ENCODE data around the gene FNBP1L.

GRCh38 chr1:93549131-93549530 lies 101.2 kb downstream of the FNBP1L start:
- TF ChIP-seq REST (IDR thresholded peaks at IDR 0.05; ENCODE audit: unreplicated experiment) (no peak), EZH2 (IDR thresholded peaks at IDR 0.05; ENCODE audit: low read depth, unreplicated experiment) (no peak), EZH2phosphoT487 (IDR thresholded peaks at IDR 0.05; ENCODE audit: unreplicated experiment) (no peak), POLR2AphosphoS5 (IDR thresholded peaks at IDR 0.05; ENCODE audit: low read depth) (no peak), STAT1 (IDR thresholded peaks at IDR 0.05; ENCODE audit: unreplicated experiment) (no peak), ZNF462 (CRISPR knock-in tag; IDR thresholded peaks at IDR 0.05) (no peak), CREB1 (CRISPR knock-in tag; IDR thresholded peaks at IDR 0.05; ENCODE audit: low read depth) (no peak), JUNB (IDR thresholded peaks at IDR 0.05; ENCODE audit: unreplicated experiment) (no peak), ZNF114 (CRISPR knock-in tag; IDR thresholded peaks at IDR 0.05) (no peak), NANOG (IDR thresholded peaks at IDR 0.05; ENCODE audit: borderline replicate concordance) (no peak)
- TF ChIP-seq, protein P1, sequence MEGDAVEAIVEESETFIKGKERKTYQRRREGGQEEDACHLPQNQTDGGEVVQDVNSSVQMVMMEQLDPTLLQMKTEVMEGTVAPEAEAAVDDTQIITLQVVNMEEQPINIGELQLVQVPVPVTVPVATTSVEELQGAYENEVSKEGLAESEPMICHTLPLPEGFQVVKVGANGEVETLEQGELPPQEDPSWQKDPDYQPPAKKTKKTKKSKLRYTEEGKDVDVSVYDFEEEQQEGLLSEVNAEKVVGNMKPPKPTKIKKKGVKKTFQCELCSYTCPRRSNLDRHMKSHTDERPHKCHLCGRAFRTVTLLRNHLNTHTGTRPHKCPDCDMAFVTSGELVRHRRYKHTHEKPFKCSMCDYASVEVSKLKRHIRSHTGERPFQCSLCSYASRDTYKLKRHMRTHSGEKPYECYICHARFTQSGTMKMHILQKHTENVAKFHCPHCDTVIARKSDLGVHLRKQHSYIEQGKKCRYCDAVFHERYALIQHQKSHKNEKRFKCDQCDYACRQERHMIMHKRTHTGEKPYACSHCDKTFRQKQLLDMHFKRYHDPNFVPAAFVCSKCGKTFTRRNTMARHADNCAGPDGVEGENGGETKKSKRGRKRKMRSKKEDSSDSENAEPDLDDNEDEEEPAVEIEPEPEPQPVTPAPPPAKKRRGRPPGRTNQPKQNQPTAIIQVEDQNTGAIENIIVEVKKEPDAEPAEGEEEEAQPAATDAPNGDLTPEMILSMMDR (conservative IDR thresholded peaks at IDR 0.05; ENCODE audit: low read depth in 2 of 2) = no peak
- TF ChIP-seq, protein P2, sequence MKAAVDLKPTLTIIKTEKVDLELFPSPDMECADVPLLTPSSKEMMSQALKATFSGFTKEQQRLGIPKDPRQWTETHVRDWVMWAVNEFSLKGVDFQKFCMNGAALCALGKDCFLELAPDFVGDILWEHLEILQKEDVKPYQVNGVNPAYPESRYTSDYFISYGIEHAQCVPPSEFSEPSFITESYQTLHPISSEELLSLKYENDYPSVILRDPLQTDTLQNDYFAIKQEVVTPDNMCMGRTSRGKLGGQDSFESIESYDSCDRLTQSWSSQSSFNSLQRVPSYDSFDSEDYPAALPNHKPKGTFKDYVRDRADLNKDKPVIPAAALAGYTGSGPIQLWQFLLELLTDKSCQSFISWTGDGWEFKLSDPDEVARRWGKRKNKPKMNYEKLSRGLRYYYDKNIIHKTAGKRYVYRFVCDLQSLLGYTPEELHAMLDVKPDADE (IDR thresholded peaks at IDR 0.05) = no peak
